Measurements from ENCODE around the gene GALNT4. TPM values are rescaled to one million over a fixed set of nuclear protein-coding genes. Genes with fewer than 3 reads are reported as not detected.

Gene GALNT4
- total and polyA plus RNA-seq, 9 of the 15 experiments (the other 6 are each of a cell fraction or from before 2014, with no cell fraction given), result 1.2 to 4.6 (median 3.4) TPM

DNA sequence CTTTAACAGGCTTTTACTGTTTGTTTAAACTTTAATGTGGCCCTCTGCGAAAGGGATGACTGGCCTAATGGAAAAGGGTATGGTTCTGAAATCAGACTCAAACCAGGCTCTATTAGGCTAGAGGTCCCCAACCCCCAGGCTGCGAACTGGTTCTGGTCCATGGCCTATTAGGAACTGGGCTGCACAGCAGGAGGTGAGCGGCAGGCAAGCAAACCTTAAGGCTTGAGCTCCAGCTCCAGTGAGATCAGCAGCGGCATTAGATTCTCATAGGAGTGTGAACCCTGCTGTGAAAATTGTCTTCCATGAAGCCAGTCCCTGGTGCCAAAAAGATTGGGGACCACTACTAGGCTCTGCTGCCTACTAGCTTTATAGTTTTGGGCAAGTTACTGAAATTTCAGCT is 11.1 kb downstream of the GALNT4 start:
- 70% methylated on average over 4 of the region's 4 CpGs for WGBS (ENCODE audit: insufficient coverage, low coverage, missing lambda C conversion rate)
- FAIRE-seq (no peak), ATAC-seq (no peak), DNase-seq (ENCODE audit: extremely low read depth in 1 of 4, low spot score in 3 of 4) (no peak)
- H3K4me2 ChIP-seq (ENCODE audit: insufficient read depth, low read length), result no peak overlapping the region
- H4K20me1 ChIP-seq (replicated peaks; ENCODE audit: control insufficient read depth, insufficient read depth, low read length), result no peaks in the 10 kb centered on the region; the same call in 1 of the 2 replicates
- H2AFZ ChIP-seq (ENCODE audit: low read depth, low read length), result no peak overlapping the region
- H3K9ac ChIP-seq (ENCODE audit: insufficient read depth in 1 of 2, low read depth in 2 of 2, low read length in 2 of 2), result no peak overlapping the region
- H3K36me3 ChIP-seq (ENCODE audit: control insufficient read depth, insufficient read depth, low read length), result no peaks in the 10 kb centered on the region
- H3K4me3 ChIP-seq, result no peak overlapping the region
- no peaks in the 10 kb centered on the region for H3K79me2 ChIP-seq (ENCODE audit: control insufficient read depth, insufficient read depth, low read length)
- no peaks in the 10 kb centered on the region; a peak in 1 of 5 replicates for H3K4me1 ChIP-seq (replicated peaks in 1 of 2; ENCODE audit: control insufficient read depth in 2 of 2, insufficient read depth in 2 of 2, low read length in 2 of 2)
- H3K9me1 ChIP-seq (ENCODE audit: control insufficient read depth, insufficient read depth, low read length), result no peaks in the 10 kb centered on the region
- ChIA-PET CTCF (ENCODE audit: low intra/inter-chr PET ratio) (no interaction called here), POLR2A (interaction anchor here (0.6 to 2.1 kb wide), 3 partner anchors 9 to 25 kb away, joined by 3 to 8 read pairs (median 3); no protein-coding TSS in a partner anchor)
- intact Hi-C loops (cut with micrococcal nuclease) (no loop called here), in situ Hi-C loops (cut with MboI) (no loop called here)
- BruUV-seq (replicated peaks), result no TSS peak
- no peak for TF ChIP-seq RCOR1 (IDR thresholded peaks at IDR 0.05; ENCODE audit: borderline replicate concordance in 1 of 2, low read depth in 2 of 2, low read length in 2 of 2)
- TF ChIP-seq, protein P1, sequence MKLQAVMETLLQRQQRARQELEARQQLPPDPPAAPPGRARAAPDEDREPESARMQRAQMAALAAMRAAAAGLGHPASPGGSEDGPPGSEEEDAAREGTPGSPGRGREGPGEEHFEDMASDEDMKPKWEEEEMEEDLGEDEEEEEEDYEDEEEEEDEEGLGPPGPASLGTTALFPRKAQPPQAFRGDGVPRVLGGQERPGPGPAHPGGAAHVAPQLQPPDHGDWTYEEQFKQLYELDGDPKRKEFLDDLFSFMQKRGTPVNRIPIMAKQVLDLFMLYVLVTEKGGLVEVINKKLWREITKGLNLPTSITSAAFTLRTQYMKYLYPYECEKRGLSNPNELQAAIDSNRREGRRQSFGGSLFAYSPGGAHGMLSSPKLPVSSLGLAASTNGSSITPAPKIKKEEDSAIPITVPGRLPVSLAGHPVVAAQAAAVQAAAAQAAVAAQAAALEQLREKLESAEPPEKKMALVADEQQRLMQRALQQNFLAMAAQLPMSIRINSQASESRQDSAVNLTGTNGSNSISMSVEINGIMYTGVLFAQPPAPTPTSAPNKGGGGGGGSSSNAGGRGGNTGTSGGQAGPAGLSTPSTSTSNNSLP (IDR thresholded peaks at IDR 0.05; ENCODE audit: borderline replicate concordance, low read depth, low read length), result no peak
- H3K9me3 ChIP-seq (replicated peaks; ENCODE audit: control insufficient read depth, insufficient read depth, low read depth, low read length), result no peaks in the 10 kb centered on the region
- no peaks in the 10 kb centered on the region for H3K27me3 ChIP-seq (ENCODE audit: control insufficient read depth in 2 of 2, insufficient read depth in 2 of 2, low read length in 2 of 2)
- H3K27ac ChIP-seq (ENCODE audit: extremely low read depth, low read depth, low read length), result no peak overlapping the region
